Gastroesophageal sphincter (tissue), 3 donors: ENCODE data around the gene CALML5.

Experiments used
- EP300 ChIP-seq: sonication (generic); formaldehyde crosslinking; IDR thresholded peaks from one replicate; pipeline ENCODE4 v1.6.1; 2017; ENCODE audit warnings: antibody characterized with exemption, mild to moderate bottlenecking
- TF ChIP-seq, protein P1 (sequence below), 4 experiments: fragments of 200-600 bp in 2 of 4; fragments of 450-650 bp in 2 of 4; sonication (generic) in 1 of 4; IDR thresholded peaks; one replicate each; pipeline ENCODE4 v1.5.1; 2017 to 2019; ENCODE audit warnings: antibody characterized with exemption in 4 of 4, mild to moderate bottlenecking in 2 of 4, moderate library complexity in 2 of 4

DNA sequence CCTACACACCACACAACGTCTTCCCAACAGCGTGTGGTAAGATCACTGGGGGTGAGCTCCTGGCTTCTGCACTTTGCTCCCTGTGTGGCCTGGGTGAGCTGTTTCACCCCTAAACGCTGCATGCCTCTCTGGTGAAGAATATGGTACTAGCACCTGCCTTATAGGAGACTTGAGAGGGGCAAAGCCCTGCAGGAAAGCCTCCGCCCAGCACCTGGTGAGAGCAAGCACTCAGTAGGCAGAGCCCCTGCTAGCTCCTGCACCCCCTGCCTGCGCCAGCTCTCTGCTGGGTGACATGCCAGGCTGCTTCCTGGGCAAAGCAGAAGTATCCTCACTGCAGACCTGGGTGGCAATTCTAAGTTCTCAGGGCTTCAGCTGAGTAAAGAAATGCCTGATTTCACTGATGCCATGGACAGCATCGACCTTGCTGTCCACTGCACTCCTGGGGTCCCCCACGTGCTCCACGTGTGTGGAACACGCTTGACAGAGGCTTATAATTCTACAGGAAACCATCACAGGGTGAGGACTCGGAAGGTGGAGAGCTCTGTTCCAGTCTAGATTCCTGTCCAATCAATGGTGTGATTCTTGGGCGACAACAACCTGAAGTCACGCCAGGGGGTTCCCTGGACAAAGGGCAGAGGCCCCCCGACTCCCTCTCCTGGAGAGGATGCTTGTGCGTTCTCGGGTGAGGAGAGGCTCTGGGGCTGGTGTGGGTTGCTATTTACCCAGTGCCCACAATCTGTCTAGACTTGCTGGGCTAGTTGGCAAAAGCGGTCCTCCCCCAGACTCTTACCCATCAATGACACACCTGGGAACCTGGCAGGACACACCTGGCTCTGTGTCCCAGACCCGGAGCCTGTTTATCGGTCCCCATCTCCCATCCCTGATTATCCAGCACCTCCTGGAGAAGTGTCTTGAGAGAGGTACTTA lies 5.0 kb upstream of the CALML5 start:
- TF ChIP-seq, protein P1, sequence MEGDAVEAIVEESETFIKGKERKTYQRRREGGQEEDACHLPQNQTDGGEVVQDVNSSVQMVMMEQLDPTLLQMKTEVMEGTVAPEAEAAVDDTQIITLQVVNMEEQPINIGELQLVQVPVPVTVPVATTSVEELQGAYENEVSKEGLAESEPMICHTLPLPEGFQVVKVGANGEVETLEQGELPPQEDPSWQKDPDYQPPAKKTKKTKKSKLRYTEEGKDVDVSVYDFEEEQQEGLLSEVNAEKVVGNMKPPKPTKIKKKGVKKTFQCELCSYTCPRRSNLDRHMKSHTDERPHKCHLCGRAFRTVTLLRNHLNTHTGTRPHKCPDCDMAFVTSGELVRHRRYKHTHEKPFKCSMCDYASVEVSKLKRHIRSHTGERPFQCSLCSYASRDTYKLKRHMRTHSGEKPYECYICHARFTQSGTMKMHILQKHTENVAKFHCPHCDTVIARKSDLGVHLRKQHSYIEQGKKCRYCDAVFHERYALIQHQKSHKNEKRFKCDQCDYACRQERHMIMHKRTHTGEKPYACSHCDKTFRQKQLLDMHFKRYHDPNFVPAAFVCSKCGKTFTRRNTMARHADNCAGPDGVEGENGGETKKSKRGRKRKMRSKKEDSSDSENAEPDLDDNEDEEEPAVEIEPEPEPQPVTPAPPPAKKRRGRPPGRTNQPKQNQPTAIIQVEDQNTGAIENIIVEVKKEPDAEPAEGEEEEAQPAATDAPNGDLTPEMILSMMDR (IDR thresholded peaks at IDR 0.05) = no peak
- no peak for TF ChIP-seq EP300
